ENCODE measurements around the gene LAMA5.

The LAMA5 gene

GRCh38 chr20:62289131-62289530, 78.0 kb downstream of the LAMA5 start:
- no peaks in the 10 kb centered on the region for H4K20me1 ChIP-seq (ENCODE audit: low read depth, low read length)
- no peak overlapping the region for H3K4me2 ChIP-seq (ENCODE audit: low read depth, low read length, poor library complexity, severe bottlenecking)
- no peak overlapping the region for H3K9ac ChIP-seq (ENCODE audit: low read length)
- no peaks in the 10 kb centered on the region for H3K27me3 ChIP-seq (ENCODE audit: low read length)
- no peaks in the 10 kb centered on the region for H3K9me2 ChIP-seq (replicated peaks; ENCODE audit: insufficient read depth, low read length)
- no peaks in the 10 kb centered on the region for H3K36me3 ChIP-seq (ENCODE audit: low read length)
- H3K79me2 ChIP-seq (ENCODE audit: insufficient read depth, low read length) = no peaks in the 10 kb centered on the region
- no peaks in the 10 kb centered on the region for H3F3A ChIP-seq (ENCODE audit: insufficient read depth)
- TF ChIP-seq EZH2phosphoT487 (conservative IDR thresholded peaks at IDR 0.05; ENCODE audit: low read length) (no peak), CTCF (IDR thresholded peaks at IDR 0.05; ENCODE audit: insufficient read depth, low read length, poor library complexity, severe bottlenecking) (no peak)
- H3K27ac ChIP-seq (ENCODE audit: low read depth, low read length) = no peak overlapping the region
- H3K4me3 ChIP-seq (ENCODE audit: insufficient read depth, low read length, poor library complexity, severe bottlenecking) = no peak overlapping the region
- H2AFZ ChIP-seq (ENCODE audit: low read depth, low read length, severe bottlenecking) = no peak overlapping the region
- no peaks in the 10 kb centered on the region for H3K9me3 ChIP-seq (ENCODE audit: insufficient read depth, low read length)

- Histone ChIP-seq H3K79me2 (ENCODE audit: insufficient read depth, low read length) (no peaks in the 10 kb centered on the region), H3K9me3 (ENCODE audit: insufficient read depth, low read length) (no peaks in the 10 kb centered on the region), H3K9ac (ENCODE audit: low read length) (no peak overlapping the region), H3K4me3 (ENCODE audit: insufficient read depth, low read length, poor library complexity, severe bottlenecking) (no peak overlapping the region), H2AFZ (ENCODE audit: low read depth, low read length, severe bottlenecking) (no peak overlapping the region), H3K9me2 (replicated peaks; ENCODE audit: insufficient read depth, low read length) (no peaks in the 10 kb centered on the region), H3K36me3 (ENCODE audit: low read length) (no peaks in the 10 kb centered on the region), H3F3A (ENCODE audit: insufficient read depth) (no peaks in the 10 kb centered on the region), H3K4me2 (ENCODE audit: low read depth, low read length, poor library complexity, severe bottlenecking) (no peak overlapping the region), H3K27ac (ENCODE audit: low read depth, low read length) (no peak overlapping the region), H3K27me3 (ENCODE audit: low read length) (no peaks in the 10 kb centered on the region), H4K20me1 (ENCODE audit: low read depth, low read length) (no peaks in the 10 kb centered on the region)
- TF ChIP-seq EZH2phosphoT487 (conservative IDR thresholded peaks at IDR 0.05; ENCODE audit: low read length) (no peak), CTCF (IDR thresholded peaks at IDR 0.05; ENCODE audit: insufficient read depth, low read length, poor library complexity, severe bottlenecking) (no peak)
Measured at GRCh38 chr20:62288535-62289105, 78.5 kb downstream of the LAMA5 start.

GRCh38 chr20:62287759-62288534, 79.2 kb downstream of the LAMA5 start:
- TF ChIP-seq EZH2phosphoT487 (conservative IDR thresholded peaks at IDR 0.05; ENCODE audit: low read length) = no peak
- no peak for TF ChIP-seq CTCF (IDR thresholded peaks at IDR 0.05; ENCODE audit: insufficient read depth, low read length, poor library complexity, severe bottlenecking)

More at GRCh38 chr20:62287759-62288534, 79.2 kb downstream of the LAMA5 start:
- H3F3A ChIP-seq (ENCODE audit: insufficient read depth) = no peaks in the 10 kb centered on the region
- H3K79me2 ChIP-seq (ENCODE audit: insufficient read depth, low read length) = no peaks in the 10 kb centered on the region
- H3K27me3 ChIP-seq (ENCODE audit: low read length) = no peaks in the 10 kb centered on the region
- no peak overlapping the region for H3K27ac ChIP-seq (ENCODE audit: low read depth, low read length)
- no peaks in the 10 kb centered on the region for H3K9me3 ChIP-seq (ENCODE audit: insufficient read depth, low read length)
- H2AFZ ChIP-seq (ENCODE audit: low read depth, low read length, severe bottlenecking) = no peak overlapping the region
- H4K20me1 ChIP-seq (ENCODE audit: low read depth, low read length) = no peaks in the 10 kb centered on the region
- no peak overlapping the region for H3K4me3 ChIP-seq (ENCODE audit: insufficient read depth, low read length, poor library complexity, severe bottlenecking)
- no peaks in the 10 kb centered on the region for H3K36me3 ChIP-seq (ENCODE audit: low read length)
- H3K9ac ChIP-seq (ENCODE audit: low read length) = no peak overlapping the region
- H3K4me2 ChIP-seq (ENCODE audit: low read depth, low read length, poor library complexity, severe bottlenecking) = no peak overlapping the region
- H3K9me2 ChIP-seq (replicated peaks; ENCODE audit: insufficient read depth, low read length) = no peaks in the 10 kb centered on the region

Measured in SU-DHL-6 (cell line).